Skeletal muscle cell (primary cell): ENCODE measurements around the gene EBF4.

Source experiments
- DNase-seq: peaks from one replicate; pipeline ENCODE4 v3.0.0-alpha.2; 2010; ENCODE audit warnings: low read depth
- H3K4me3 ChIP-seq: 2 replicates; pipeline ENCODE4 v1.5.1; 2011; ENCODE audit warnings: low read depth, mild to moderate bottlenecking, control low read depth, low read length, moderate library complexity

Gene EBF4

DNA sequence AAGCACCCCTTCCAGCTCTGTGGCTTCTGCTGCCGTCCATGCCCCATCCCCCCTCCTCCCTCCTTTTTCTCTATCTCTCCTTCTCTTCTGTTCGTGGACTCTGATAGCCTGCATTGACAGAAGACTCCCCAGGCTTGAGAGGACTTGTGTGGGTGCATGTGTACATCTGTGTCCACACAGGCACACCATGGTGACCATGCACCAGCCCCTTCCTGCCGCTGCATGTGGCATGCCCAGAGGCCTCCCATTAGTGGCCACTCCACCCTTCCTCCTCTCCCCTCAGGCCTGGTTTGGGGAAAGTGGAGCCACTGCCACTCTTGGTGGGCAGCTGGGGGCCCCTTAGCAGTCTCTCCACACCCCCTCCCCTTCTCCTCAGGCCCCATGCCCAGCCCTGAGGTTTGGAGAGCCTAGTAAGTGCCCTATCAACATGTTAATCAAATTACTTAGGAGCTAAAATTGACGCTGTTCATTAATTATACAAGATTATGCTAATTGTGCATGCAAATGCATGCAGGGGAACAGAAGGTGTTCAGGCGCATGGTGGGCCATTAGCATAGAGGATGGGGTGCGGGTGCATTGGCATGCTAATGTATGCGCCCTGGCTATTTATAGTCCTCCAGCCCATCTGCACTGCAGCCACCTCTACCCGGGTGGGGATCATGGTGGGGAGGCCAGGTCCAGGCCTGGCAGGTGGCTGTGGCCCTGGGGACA is 45.9 kb downstream of the EBF4 start:
- no peak overlapping the region for H3K4me3 ChIP-seq
- DNase-seq: no peak

DNA sequence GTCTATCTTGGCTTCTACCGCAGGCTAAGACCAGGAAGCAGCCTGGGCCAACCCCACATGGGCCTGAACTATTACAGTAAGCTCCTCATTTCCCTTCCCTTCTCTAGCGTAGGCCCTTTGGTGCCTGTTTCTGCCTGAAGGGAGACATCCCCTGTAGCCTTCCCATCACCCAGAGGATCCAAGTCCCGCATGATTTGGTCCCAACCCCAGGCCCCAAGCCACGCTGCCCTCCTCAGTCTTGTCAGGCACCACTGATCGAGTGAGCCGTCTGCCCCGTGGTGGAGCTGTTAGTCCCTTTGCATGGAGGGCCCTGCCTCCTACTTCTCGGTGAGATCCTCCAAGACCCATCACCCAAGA is 46.4 kb downstream of the EBF4 start:
- DNase-seq: no peak
- H3K4me3 ChIP-seq: no peak overlapping the region

DNA sequence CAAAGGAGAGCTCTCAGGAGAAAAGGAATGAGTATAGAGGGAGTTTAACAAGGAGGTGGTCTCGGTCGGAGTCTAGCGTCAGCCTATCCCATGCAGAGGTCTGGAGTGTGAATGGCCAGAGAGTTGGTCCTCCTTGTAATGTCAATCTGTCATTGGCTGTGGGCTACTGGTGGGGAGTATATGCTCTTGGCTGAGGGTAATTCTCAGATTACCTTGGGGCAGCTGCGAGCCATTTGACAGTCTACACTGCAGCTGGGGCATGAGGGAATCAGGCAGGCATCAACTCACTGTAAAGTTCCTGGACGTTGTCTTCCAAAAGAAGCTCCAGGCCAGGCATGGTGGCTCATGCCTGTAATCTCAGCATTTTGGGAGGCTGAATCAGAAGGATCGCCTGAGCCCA is 48.1 kb downstream of the EBF4 start:
- no peak overlapping the region for H3K4me3 ChIP-seq
- DNase-seq: no peak

DNA sequence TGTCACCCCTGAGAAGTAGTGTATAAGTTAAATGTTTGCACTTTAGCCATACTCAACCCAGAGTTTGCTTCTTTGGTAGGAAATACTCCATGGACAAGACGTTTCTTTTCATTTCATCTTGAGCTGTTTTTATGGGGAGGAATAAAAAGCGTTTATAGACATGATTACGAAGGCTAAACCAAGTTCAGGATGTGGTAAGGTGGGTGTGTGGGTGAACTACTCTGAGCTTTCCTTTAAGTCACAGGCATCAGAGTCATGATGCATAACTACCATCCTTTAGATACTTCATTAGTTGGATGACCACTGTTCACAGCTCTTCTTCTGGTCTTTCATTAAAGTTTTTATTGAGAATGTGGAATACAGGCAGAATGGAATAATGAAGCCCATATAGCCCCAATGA is 48.9 kb downstream of the EBF4 start:
- DNase-seq: no peak

DNA sequence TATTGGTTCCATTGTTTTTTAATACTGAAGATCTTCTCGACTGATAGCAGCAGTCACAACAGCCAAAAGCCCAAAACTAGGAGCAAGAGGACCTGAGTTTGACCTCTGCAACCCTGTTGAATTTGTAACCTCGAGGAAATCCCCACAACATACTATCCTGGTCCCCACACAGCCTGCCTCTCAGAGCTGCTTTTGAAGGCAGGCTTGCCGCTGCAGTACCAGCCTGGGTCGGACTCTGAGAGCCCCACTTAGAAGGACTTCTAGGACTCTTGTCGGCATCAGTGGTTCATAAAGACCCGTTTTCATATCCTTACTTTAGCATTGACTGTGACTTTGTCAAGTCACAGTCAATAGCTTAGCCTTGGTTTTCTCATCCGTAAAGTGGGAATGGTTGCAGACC is 49.3 kb downstream of the EBF4 start:
- DNase-seq: no peak
- H3K4me3 ChIP-seq: no peak overlapping the region

More for the DNA sequence above, 48.9 kb downstream of the EBF4 start:
- no peak overlapping the region for H3K4me3 ChIP-seq

DNA sequence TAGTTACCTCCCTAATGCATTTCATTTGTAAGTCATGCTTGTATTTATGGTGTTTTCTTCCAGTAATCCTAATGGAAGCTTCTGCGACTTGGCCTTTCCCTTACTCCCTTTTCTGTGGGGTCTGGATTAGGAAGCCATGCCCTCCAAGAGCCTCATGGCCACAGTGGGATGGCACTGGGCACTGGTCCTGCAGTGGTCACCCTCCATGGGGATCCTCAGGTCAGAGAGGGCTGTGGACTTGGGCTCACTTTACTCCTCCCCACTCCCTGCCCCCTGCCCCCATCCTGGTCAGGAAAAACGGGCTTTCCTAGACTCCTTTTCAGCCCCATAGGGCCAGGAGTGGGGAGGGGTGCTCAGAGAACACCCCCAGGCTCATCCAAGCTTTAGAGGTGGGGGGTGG is 49.9 kb downstream of the EBF4 start:
- no peak for DNase-seq
- H3K4me3 ChIP-seq: no peak overlapping the region

DNA sequence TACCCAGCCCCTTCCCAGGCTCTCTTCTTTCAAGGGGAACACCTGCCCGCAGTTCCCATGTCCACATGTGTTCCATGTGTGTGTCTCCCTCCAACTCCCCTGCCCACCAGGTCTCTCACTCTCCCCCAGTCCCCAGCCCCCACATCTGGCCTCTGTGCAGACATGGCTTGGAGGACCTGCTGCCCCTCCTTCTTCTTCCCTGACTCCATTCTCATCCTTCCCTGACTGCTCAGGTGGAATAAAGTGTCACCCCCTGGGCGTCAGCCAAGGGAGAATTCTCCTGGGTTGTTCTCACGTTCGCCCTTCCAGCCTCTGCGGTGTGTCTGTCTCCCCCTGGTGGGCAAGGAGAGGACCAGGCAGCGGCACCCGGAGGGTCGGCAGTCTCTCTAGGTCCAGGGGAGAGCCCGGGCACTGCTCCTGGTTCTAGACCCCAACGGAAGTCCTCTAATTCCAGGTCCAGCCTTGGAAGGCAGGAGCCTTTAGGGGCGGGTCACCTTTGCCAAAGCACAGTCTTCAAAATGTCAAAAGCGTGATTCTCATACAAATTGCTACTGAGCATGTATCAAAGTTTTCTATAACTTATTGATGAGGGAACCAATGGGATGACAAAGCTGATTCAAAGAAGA is 50.5 kb downstream of the EBF4 start:
- DNase-seq: no peak

DNA sequence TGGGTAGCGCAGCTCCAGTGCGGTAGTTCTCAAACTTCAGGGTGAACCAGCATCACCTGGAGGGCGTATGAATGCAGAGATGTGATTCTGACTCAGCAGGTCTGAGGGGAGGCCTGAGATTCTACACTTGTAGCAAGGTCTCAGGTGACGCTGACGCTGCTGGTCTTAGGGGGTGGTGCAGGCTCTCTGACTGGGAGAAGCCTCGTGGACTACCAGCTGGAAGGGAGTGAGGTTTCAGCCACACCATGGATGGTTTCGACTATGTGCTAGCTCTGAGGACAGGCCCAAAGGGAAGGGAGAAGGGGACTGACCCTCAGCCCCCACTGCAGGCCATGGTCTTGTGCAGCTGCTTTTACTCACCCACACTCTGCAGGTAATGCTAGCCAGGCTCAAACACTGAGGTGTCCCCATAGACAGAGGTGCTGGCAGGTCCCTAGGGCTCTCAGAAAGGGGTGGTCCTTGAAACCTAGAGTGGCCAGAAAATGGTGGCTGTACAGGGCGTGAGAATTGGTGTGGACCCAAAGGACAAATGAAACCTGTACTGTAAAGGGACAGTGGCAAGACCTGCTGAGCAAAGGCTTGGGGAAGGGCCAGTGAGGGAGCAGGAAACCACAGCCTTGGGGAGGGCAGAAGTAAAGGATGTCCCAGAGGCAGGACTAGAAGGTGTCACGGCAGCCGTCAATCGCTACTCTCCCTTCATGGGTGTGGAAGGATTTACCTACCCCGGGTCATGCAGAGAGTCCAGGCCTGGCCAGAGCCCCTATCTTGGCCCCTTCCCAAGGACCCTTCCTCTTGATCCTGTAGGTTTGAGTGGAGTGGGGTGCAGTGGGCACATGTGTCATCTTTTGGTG is 52.7 kb downstream of the EBF4 start:
- no peak overlapping the region for H3K4me3 ChIP-seq
- no peak for DNase-seq

More for the DNA sequence above, 50.5 kb downstream of the EBF4 start:
- no peak overlapping the region for H3K4me3 ChIP-seq

DNA sequence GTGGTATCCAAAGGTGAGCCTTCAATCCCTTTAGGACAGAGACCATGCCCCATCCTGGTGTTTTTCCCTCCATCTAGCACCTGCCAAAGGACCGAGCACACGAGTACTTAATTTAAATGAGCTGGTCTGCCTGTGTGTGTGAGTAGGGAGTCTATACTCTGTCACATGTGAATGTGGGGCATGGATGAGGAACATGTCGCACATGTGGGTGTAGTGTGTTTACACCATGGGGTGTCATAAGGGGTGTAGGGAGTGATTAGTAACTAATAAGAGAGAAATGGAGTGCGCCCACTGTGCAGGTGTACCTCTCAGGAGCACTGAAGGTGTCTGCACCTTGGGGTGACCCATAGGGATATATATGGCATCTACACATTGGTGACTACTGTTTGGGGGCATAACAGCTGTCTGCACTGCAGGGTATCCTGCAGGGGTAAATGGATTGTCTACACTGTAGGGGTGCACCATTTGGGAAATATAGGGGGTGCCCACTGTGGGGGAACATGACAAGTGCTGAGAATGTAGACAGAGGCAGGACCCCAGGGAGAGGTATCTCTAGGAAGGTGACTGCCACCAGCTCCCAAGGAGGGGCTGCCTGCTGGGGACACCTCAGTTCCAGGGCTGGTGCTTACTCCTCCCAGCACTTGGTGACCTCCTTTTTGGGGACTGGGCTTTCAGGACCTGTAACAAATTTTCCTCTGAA is 53.5 kb downstream of the EBF4 start:
- no peak for DNase-seq
- no peak overlapping the region for H3K4me3 ChIP-seq

DNA sequence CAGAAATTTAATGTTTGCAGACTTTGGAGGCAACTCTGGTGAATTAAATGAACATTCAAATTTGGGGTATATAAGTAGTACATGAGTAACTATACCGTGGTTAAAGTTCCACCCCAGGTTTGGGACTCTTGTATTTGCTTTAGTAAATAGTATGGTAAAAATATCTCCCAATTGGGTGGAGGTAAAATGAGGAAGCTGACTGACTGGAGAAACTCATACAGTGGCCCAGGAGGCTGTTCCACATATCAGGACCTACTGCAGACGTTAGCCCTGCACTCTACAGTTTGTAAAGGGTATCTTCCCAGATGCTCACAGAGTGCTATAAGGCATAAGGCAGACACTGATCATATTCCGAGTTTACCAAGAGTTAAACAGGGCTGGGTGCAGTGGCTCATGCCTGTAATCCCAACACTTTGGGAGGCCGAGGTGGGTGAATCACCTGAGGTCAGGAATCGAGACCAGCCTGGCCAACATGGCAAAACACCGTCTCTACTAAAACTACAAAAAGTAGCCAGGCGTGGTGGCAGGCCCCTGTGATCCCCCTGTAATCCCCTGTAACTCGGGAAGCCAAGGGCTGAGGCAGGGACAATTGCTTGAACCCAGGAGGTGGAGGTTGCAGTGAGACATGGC is 54.2 kb downstream of the EBF4 start:
- DNase-seq: no peak
- no peak overlapping the region for H3K4me3 ChIP-seq

DNA sequence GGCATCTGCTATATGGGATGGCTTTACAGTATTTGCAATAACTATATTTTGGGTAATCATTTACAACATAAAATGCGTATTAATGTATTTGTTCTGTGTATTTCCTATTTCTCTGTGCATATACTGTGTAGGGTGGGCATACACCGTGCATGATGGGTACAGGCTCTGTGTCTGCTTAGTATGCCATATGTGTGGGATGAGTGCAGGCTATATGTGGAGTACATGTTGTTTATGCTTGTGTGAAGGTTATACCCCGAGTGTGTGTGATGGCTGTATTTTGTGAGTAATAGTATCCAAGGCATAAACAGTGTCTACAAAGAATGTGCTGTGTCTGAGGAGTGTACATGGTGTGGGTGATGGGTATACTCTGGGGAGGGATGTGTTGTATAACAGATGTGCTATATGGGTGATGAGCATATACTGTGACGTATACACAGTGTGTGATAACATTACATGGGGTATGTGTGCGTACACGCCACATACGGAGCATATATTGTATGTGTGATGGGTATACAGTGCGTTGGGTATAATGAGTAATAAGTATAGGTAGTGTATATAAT is 55.2 kb downstream of the EBF4 start:
- no peak overlapping the region for H3K4me3 ChIP-seq

DNA sequence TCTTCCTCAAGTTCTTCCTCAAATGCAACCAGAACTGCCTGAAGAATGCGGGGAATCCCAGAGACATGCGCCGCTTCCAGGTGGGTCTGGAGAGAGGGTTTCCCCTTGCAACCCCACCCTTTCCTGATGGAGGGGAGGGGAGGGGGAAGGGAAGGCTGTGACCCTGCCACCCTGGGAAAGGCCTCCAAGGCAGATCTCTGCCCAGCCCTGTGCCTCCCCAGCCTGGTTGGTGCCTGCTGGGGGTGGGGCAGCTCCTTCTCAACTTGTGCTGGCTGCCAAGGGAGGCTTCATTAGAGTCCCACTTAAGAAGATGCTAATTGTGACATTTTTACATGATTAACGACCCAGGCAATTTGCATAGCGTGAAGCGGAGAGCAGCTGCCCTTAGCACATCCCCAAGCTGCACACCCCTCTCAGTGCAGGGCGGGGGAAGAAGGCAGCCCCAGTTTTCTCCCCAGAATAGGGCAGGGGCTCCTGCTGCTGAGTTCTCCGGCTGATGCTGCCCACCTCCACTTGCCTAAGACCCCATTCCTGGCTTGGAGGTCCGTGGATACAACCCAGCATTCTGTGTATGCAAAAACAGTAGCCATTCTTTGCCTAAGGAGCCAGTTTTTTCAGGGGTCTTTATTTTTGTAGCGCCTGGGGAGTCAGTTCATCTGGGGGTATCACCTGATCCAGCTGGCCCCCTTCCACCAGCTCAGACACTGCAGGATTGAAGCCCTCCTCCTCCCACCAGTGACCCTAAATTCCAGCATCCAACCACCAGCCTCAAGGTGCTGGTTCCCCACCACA is 56.2 kb downstream of the EBF4 start:
- DNase-seq: no peak
- H3K4me3 ChIP-seq: no peak overlapping the region

More for the DNA sequence above, 55.2 kb downstream of the EBF4 start:
- DNase-seq: no peak

DNA sequence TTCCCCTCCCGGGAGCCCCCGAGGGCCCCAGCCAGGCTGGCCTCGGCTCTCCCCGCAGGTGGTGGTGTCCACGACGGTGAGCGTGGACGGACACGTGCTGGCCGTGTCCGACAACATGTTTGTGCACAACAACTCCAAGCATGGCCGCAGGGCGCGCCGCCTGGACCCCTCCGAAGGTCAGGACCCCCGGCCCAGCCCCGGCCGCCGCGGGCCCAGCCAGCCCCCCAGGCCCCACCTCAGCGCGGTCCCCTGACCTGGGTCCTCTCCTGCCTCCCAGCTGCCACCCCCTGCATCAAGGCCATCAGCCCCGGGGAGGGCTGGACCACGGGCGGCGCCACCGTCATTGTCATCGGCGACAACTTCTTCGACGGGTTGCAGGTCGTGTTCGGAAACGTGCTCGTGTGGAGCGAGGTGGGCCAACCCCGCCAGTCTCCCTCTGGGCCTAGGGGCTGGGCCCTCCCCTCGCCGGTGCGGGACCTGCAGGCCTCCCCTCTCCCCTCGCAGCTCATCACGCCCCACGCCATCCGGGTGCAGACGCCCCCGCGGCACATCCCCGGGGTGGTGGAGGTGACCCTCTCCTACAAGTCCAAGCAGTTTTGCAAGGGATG is 56.9 kb downstream of the EBF4 start:
- no peak for DNase-seq
- no peak overlapping the region for H3K4me3 ChIP-seq

DNA sequence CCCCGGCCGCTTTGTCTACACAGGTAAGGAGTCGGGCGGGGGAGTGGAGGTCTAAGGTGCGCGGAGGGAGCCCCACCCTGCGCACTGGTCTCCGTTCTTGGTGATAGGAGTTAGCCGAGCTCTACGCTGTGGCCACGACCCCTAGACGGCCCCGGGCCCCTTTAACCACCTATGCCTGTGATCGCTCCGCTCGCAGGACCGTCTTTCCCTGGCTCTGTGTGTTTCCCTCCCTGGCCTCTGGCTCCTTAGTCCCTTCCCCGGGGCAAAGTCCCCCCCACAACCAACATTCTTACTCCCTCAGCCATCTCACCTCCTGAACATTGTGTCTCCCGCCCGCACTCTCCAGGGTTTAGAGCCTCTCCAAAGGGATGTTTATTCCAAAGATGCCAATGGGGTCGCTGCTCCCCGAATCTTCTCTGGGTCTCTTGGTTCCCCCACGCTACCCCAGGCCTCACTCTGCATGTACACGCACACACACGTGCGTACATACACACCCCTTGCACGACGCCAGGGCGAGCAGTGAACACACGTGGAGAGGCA is 57.4 kb downstream of the EBF4 start:
- H3K4me3 ChIP-seq: no peak overlapping the region
- no peak for DNase-seq

DNA sequence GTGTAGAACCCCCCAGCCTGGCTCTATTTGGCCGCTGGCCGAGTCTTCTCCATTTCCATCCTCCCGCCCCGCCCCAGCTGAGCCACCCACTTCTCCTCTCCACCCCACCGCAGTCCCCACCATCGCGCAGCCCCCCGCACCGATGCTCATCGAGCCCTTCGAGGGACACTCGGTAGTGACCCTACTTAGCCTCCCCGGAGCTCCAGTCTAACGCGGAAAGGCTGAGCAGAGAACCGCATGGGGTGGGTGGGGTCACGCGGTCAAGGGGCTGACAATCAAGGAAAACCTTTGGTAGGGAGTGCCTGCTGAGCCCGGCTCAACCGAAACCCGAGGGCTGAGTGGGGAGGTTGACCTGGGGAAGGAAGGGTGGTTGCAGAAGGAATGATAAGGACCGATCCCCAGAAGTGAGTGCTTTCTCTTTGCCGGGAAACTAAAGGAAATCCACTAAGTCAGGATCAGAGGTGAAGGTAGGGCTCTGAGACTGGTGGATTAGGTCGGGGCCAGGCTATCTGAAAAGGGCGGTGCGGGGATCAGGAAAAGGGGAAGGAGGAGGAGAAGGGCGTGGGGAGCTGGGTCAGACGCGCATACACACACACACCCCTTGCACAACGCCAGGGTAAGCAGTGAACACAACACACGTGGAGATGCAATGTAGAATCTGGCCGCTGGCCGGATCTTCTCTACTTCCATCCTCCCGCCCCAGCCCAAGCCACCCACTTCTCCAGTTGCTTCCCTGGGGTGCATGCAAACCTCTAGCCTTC is 58.1 kb downstream of the EBF4 start:
- no peak overlapping the region for H3K4me3 ChIP-seq
- no peak for DNase-seq

DNA sequence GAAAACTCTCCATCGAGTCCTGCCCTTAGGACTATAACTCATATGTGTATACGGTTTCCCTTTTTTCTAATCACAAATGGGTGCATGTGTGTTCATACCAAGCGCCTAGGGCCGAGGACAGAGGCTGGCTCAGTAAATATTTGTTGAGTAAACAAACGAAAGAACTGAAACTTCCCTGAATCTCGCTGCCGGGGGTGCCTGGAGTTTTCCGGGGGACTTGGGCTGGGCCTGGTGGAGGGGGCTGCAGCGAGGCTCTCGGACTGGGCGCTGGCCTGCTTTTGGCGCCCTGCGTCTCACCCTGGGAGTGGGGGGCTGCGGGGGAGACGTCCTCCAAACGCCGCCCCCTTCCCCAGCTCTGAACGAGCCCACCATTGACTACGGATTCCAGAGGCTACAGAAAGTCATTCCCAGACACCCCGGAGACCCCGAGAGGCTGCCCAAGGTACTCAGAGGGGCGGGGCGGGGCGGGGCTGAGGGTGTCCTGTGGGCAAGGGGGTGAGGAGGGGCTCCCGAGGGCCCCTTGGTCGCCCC is 58.8 kb downstream of the EBF4 start:
- no peak for DNase-seq
- peak overlapping the region; percentile 25 for H3K4me3 ChIP-seq
